GM18861 (cell line): ENCODE results near the gene PM20D1.
A peak's percentile ranks its signal among the peaks of the same experiment; 100 is the strongest.
"Not testable (repeated sequence)": the region's sequence is repeated elsewhere in the genome, so short reads cannot be mapped to it uniquely, and the experiment has no call there.

ENCODE experiments used
- ATAC-seq: cut with Tn5 transposase; IDR thresholded peaks from one replicate; pipeline ENCODE4 v1.9.1; 2021; ENCODE audit not compliant: unreplicated experiment

The PM20D1 gene

GRCh38 chr1:205849619-205850355, at the start of gene PM20D1:
Gene PM20D1, minus strand, starts transcription at chr1:205850132. Its CDS starts 60 bp downstream, at chr1:205850072.
- ATAC-seq, result peak; percentile 94

GRCh38 chr1:205896351-205896750, 46.4 kb upstream of the PM20D1 start:
- ATAC-seq, result no peak

GRCh38 chr1:205894119-205894518, 44.2 kb upstream of the PM20D1 start:
- not testable (repeated sequence) for ATAC-seq

GRCh38 chr1:205892175-205892574, 42.2 kb upstream of the PM20D1 start:
- ATAC-seq, result not testable (repeated sequence)

GRCh38 chr1:205891481-205891880, 41.5 kb upstream of the PM20D1 start:
- not testable (repeated sequence) for ATAC-seq

- not testable (repeated sequence) for ATAC-seq
Measured at GRCh38 chr1:205890631-205891030, 40.7 kb upstream of the PM20D1 start.

- ATAC-seq, result not testable (repeated sequence)
Measured at GRCh38 chr1:205889706-205890105, 39.8 kb upstream of the PM20D1 start.

GRCh38 chr1:205889006-205889405, 39.1 kb upstream of the PM20D1 start:
- ATAC-seq, result not testable (repeated sequence)

GRCh38 chr1:205883792-205884191, 33.9 kb upstream of the PM20D1 start:
- no peak for ATAC-seq

GRCh38 chr1:205880923-205881322, 31.0 kb upstream of the PM20D1 start:
- ATAC-seq, result no peak

- ATAC-seq, result no peak
Measured at GRCh38 chr1:205879974-205880373, 30.0 kb upstream of the PM20D1 start.

- ATAC-seq, result no peak
Measured at GRCh38 chr1:205878026-205878425, 28.1 kb upstream of the PM20D1 start.

GRCh38 chr1:205873148-205873547, 23.2 kb upstream of the PM20D1 start:
- ATAC-seq, result not testable (repeated sequence)

GRCh38 chr1:205870236-205870635, 20.3 kb upstream of the PM20D1 start:
- ATAC-seq, result no peak

GRCh38 chr1:205861540-205861939, 11.6 kb upstream of the PM20D1 start:
- no peak for ATAC-seq

- no peak for ATAC-seq
Measured at GRCh38 chr1:205858141-205858961, 8.4 kb upstream of the PM20D1 start.

- ATAC-seq, result not testable (repeated sequence)
Measured at GRCh38 chr1:205857501-205857900, 7.6 kb upstream of the PM20D1 start.

GRCh38 chr1:205856433-205856832, 6.5 kb upstream of the PM20D1 start:
- ATAC-seq, result no peak

- no peak for ATAC-seq
Measured at GRCh38 chr1:205852969-205853368, 3.0 kb upstream of the PM20D1 start.

GRCh38 chr1:205851993-205852392, 2.1 kb upstream of the PM20D1 start:
- ATAC-seq, result no peak

- no peak for ATAC-seq
Measured at GRCh38 chr1:205843036-205843859, 6.7 kb downstream of the PM20D1 start.
